ENCODE results near the gene LUZP1. TPM values are rescaled to one million over a fixed set of nuclear protein-coding genes. Genes with fewer than 3 reads are reported as not detected.

Gene LUZP1
- total RNA-seq, 1 experiment from 2014 or later, result 34.8 TPM

GRCh38 chr1:23065385-23065784 lies 103.3 kb downstream of the LUZP1 start:
- in situ Hi-C loops (cut with HindIII; ENCODE audit: low sequenced_read_pairs), result no loop called here
- no peak for DNase-seq (ENCODE audit: low spot score)

- no peak for DNase-seq (ENCODE audit: low spot score)
- in situ Hi-C loops (cut with HindIII; ENCODE audit: low sequenced_read_pairs), result no loop called here
These were observed 106.4 kb downstream of the LUZP1 start for GRCh38 chr1:23062271-23062670.

- in situ Hi-C loops (cut with HindIII; ENCODE audit: low sequenced_read_pairs), result no loop called here
- no peak for DNase-seq (ENCODE audit: low spot score)
These were observed 111.4 kb downstream of the LUZP1 start for GRCh38 chr1:23057301-23057700.

GRCh38 chr1:23051290-23051909 lies 117.3 kb downstream of the LUZP1 start:
- in situ Hi-C loops (cut with HindIII; ENCODE audit: low sequenced_read_pairs), result no loop called here
- no peak for DNase-seq (ENCODE audit: low spot score)

- in situ Hi-C loops (cut with HindIII; ENCODE audit: low sequenced_read_pairs), result no loop called here
- no peak for DNase-seq (ENCODE audit: low spot score)
These were observed 118.5 kb downstream of the LUZP1 start for GRCh38 chr1:23050201-23050600.

GRCh38 chr1:23044035-23044434 lies 124.6 kb downstream of the LUZP1 start:
- in situ Hi-C loops (cut with HindIII; ENCODE audit: low sequenced_read_pairs), result no loop called here
- no peak for DNase-seq (ENCODE audit: low spot score)

GRCh38 chr1:23040509-23040908 lies 128.1 kb downstream of the LUZP1 start:
- in situ Hi-C loops (cut with HindIII; ENCODE audit: low sequenced_read_pairs), result no loop called here
- no peak for DNase-seq (ENCODE audit: low spot score)

GRCh38 chr1:23039308-23039826 lies 129.3 kb downstream of the LUZP1 start:
- no peak for DNase-seq (ENCODE audit: low spot score)
- in situ Hi-C loops (cut with HindIII; ENCODE audit: low sequenced_read_pairs), result no loop called here

GRCh38 chr1:23037081-23037740 lies 131.4 kb downstream of the LUZP1 start:
- DNase-seq (ENCODE audit: low spot score), result no peak
- in situ Hi-C loops (cut with HindIII; ENCODE audit: low sequenced_read_pairs), result no loop called here

GRCh38 chr1:23035823-23036452 lies 132.7 kb downstream of the LUZP1 start:
- DNase-seq (ENCODE audit: low spot score), result no peak
- in situ Hi-C loops (cut with HindIII; ENCODE audit: low sequenced_read_pairs), result no loop called here

Other genes with a start within 250 kb of the LUZP1 start
- gene LACTBL1, start 196.0 kb downstream of the LUZP1 start, total RNA-seq (2014; rRNA removed; shearing (Covaris generic)), result not detected in 2 replicates
- gene TEX46, start 153.0 kb downstream of the LUZP1 start, total RNA-seq (2014; rRNA removed; shearing (Covaris generic)), result not detected in 2 replicates
- gene KDM1A, start 149.4 kb downstream of the LUZP1 start, total RNA-seq (2014; rRNA removed; shearing (Covaris generic)), result 217 and 255 TPM in 2 replicates
- 0.07 TPM in 1 of 2 replicates, not detected in the other for gene HTR1D, start 48.6 kb upstream of the LUZP1 start, total RNA-seq (2014; rRNA removed; shearing (Covaris generic))
- gene HNRNPR, start 175.4 kb upstream of the LUZP1 start, total RNA-seq (2014; rRNA removed; shearing (Covaris generic)), result 133 and 193 TPM in 2 replicates
- gene ZNF436, start 201.0 kb upstream of the LUZP1 start, total RNA-seq (2014; rRNA removed; shearing (Covaris generic)), result 13.7 and 17.6 TPM in 2 replicates

Data from G401 (cell line).